ENCODE measurements around the gene RTN4. TPM values are rescaled to one million over a fixed set of nuclear protein-coding genes. Genes with fewer than 3 reads are reported as not detected.
A peak's percentile ranks its signal among the peaks of the same experiment; 100 is the strongest.

RTN4 gene
- total RNA-seq, 1 donor from 2014 or later = 174 TPM

GRCh38 chr2:54966165-54966832, 84.0 kb downstream of the RTN4 start:
- DNase-seq (ENCODE audit: extremely low spot score in 2 of 2) = no peak
- no peak for TF ChIP-seq POLR2A (IDR thresholded peaks at IDR 0.05)
- no peak for TF ChIP-seq POLR2AphosphoS5 (IDR thresholded peaks at IDR 0.05; ENCODE audit: insufficient read depth in 1 of 2, low read depth in 1 of 2)
- TF ChIP-seq, protein P1, sequence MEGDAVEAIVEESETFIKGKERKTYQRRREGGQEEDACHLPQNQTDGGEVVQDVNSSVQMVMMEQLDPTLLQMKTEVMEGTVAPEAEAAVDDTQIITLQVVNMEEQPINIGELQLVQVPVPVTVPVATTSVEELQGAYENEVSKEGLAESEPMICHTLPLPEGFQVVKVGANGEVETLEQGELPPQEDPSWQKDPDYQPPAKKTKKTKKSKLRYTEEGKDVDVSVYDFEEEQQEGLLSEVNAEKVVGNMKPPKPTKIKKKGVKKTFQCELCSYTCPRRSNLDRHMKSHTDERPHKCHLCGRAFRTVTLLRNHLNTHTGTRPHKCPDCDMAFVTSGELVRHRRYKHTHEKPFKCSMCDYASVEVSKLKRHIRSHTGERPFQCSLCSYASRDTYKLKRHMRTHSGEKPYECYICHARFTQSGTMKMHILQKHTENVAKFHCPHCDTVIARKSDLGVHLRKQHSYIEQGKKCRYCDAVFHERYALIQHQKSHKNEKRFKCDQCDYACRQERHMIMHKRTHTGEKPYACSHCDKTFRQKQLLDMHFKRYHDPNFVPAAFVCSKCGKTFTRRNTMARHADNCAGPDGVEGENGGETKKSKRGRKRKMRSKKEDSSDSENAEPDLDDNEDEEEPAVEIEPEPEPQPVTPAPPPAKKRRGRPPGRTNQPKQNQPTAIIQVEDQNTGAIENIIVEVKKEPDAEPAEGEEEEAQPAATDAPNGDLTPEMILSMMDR (IDR thresholded peaks at IDR 0.05) = no peak
- Histone ChIP-seq H3K27ac (no peak overlapping the region), H3K27me3 (no peaks in the 10 kb centered on the region), H3K4me3 (no peak overlapping the region), H3K9me3 (no peaks in the 10 kb centered on the region), H3K36me3 (no peaks in the 10 kb centered on the region), H3K4me1 (peaks cover 16% of the 10 kb centered on the region)
- intact Hi-C loops (cut with DNase I) = no loop called here

GRCh38 chr2:54965425-54965824, 84.8 kb downstream of the RTN4 start:
- no peak for TF ChIP-seq POLR2AphosphoS5 (IDR thresholded peaks at IDR 0.05; ENCODE audit: insufficient read depth in 1 of 2, low read depth in 1 of 2)
- TF ChIP-seq POLR2A (IDR thresholded peaks at IDR 0.05) = no peak
- TF ChIP-seq, protein P1 (IDR thresholded peaks at IDR 0.05) = no peak
- H3K4me3 ChIP-seq = no peak overlapping the region
- no peaks in the 10 kb centered on the region for H3K36me3 ChIP-seq
- intact Hi-C loops (cut with DNase I) = no loop called here
- DNase-seq (ENCODE audit: extremely low spot score in 2 of 2) = no peak
- no peak overlapping the region for H3K27ac ChIP-seq
- no peaks in the 10 kb centered on the region for H3K27me3 ChIP-seq
- peaks cover 16% of the 10 kb centered on the region for H3K4me1 ChIP-seq
- no peaks in the 10 kb centered on the region for H3K9me3 ChIP-seq

GRCh38 chr2:54964816-54965215, 85.4 kb downstream of the RTN4 start:
- no peak overlapping the region for H3K4me3 ChIP-seq
- H3K36me3 ChIP-seq = no peaks in the 10 kb centered on the region
- H3K27ac ChIP-seq = no peak overlapping the region
- peaks cover 16% of the 10 kb centered on the region for H3K4me1 ChIP-seq
- intact Hi-C loops (cut with DNase I) = no loop called here
- TF ChIP-seq, protein P1 (IDR thresholded peaks at IDR 0.05) = no peak
- TF ChIP-seq POLR2A (IDR thresholded peaks at IDR 0.05) (no peak), POLR2AphosphoS5 (IDR thresholded peaks at IDR 0.05; ENCODE audit: insufficient read depth in 1 of 2, low read depth in 1 of 2) (no peak)
- DNase-seq (ENCODE audit: extremely low spot score in 2 of 2) = no peak
- no peaks in the 10 kb centered on the region for H3K27me3 ChIP-seq
- H3K9me3 ChIP-seq = no peaks in the 10 kb centered on the region

DNA sequence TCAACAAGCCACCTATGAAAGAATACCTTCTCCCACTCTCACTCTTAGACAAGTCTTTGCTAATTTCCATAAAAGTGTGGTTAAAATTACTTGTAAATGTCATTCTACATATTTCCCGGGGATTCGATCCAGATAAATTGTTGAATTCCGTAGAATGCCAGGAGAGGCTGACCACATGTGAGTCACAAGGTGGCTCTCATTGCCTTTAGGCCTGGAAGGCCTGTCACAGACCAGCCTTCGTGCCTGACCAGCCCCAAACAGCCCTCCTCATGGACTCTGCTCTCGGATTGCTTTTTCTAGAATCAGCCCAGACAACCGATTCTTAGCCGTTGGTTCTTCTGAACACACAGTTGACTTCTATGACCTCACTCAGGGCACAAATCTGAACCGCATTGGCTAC, 86.0 kb downstream of the RTN4 start:
- H3K27ac ChIP-seq = no peak overlapping the region
- DNase-seq (ENCODE audit: extremely low spot score in 2 of 2) = no peak
- H3K4me1 ChIP-seq = peaks cover 16% of the 10 kb centered on the region
- intact Hi-C loops (cut with DNase I) = no loop called here
- H3K27me3 ChIP-seq = no peaks in the 10 kb centered on the region
- H3K9me3 ChIP-seq = no peaks in the 10 kb centered on the region
- H3K36me3 ChIP-seq = no peaks in the 10 kb centered on the region
- no peak overlapping the region for H3K4me3 ChIP-seq
- TF ChIP-seq POLR2AphosphoS5 (IDR thresholded peaks at IDR 0.05; ENCODE audit: insufficient read depth in 1 of 2, low read depth in 1 of 2) = no peak

DNA sequence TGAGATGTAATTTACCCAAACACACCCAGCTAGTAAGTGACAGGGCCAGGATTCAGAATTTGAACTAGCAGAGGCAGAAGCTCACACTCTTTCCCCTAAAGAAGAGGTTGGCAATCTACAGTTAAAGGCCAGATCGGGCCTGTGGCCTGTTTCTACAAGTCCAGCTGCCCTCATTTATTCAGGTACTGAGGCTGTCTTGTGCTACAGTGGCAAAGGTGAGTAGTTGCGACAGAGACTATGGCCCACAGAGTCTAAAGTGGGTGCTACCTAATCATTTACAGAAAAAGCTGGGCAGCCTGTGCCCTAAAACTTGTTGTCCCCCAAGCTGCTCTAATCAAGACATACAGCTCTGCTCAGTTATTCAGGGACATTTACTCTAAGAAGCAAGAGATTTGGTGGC, 86.8 kb downstream of the RTN4 start:
- no peaks in the 10 kb centered on the region for H3K27me3 ChIP-seq
- peaks cover 16% of the 10 kb centered on the region for H3K4me1 ChIP-seq
- peak overlapping the region; percentile 10 for H3K27ac ChIP-seq
- H3K9me3 ChIP-seq = no peaks in the 10 kb centered on the region
- intact Hi-C loops (cut with DNase I) = no loop called here
- no peak for DNase-seq (ENCODE audit: extremely low spot score in 2 of 2)
- no peak overlapping the region for H3K4me3 ChIP-seq
- no peaks in the 10 kb centered on the region for H3K36me3 ChIP-seq
- TF ChIP-seq POLR2A (IDR thresholded peaks at IDR 0.05) (no peak), POLR2AphosphoS5 (IDR thresholded peaks at IDR 0.05; ENCODE audit: insufficient read depth in 1 of 2, low read depth in 1 of 2) (no peak)
- TF ChIP-seq, protein P1 (IDR thresholded peaks at IDR 0.05) = no peak
